ENCODE measurements around the gene SARDH. TPM values are rescaled to one million over a fixed set of nuclear protein-coding genes. Genes with fewer than 3 reads are reported as not detected.

The SARDH gene
- total RNA-seq, 1 donor from 2014 or later = 5.0 TPM

- peaks cover 13% of the 10 kb centered on the region for H3K27me3 Mint-ChIP-seq (ENCODE audit: unreplicated experiment)
- no peak for TF ChIP-seq CTCF (IDR thresholded peaks at IDR 0.05; ENCODE audit: unreplicated experiment)
- no peaks in the 10 kb centered on the region for H3K9me3 Mint-ChIP-seq (ENCODE audit: unreplicated experiment)
- no peak overlapping the region for H3K4me3 Mint-ChIP-seq (ENCODE audit: unreplicated experiment)
- H3K27ac Mint-ChIP-seq (ENCODE audit: unreplicated experiment) = no peak overlapping the region
- peaks cover 6% of the 10 kb centered on the region for H3K4me1 Mint-ChIP-seq (ENCODE audit: unreplicated experiment)
- no peak for DNase-seq (ENCODE audit: low spot score)
- H3K36me3 Mint-ChIP-seq (ENCODE audit: low read depth, unreplicated experiment) = no peaks in the 10 kb centered on the region
Measured at GRCh38 chr9:133614056-133614455, 124.1 kb downstream of the SARDH start.

Other genes starting within 250 kb of the SARDH start
- not detected for gene MYMK, start 213.4 kb downstream of the SARDH start, total RNA-seq (ENCODE audit: unreplicated experiment)
- gene ADAMTSL2, start 203.6 kb downstream of the SARDH start, total RNA-seq (ENCODE audit: unreplicated experiment) = 5.9 TPM
- gene FAM163B, start 129.0 kb downstream of the SARDH start, total RNA-seq (ENCODE audit: unreplicated experiment) = not detected
- gene DBH, start 102.0 kb downstream of the SARDH start, total RNA-seq (ENCODE audit: unreplicated experiment) = 0.08 TPM